GM12873 (cell line): Measurements from ENCODE around the gene DEK.

ENCODE experiments used
- CTCF ChIP-seq: IDR thresholded peaks from 2 replicates; pipeline ENCODE4 v1.5.1; 2012; ENCODE audit warnings: low read depth, mild to moderate bottlenecking, moderate library complexity, low read length, control low read depth; ENCODE audit not compliant: insufficient read depth; ENCODE audit errors: missing control alignments

DEK gene

GRCh38 chr6:18249271-18249670 is 15.1 kb downstream of the DEK start:
- no peak for TF ChIP-seq CTCF

- no peak for TF ChIP-seq CTCF
These were observed 15.6 kb downstream of the DEK start for GRCh38 chr6:18248698-18249097.

- no peak for TF ChIP-seq CTCF
These were observed 17.3 kb downstream of the DEK start for GRCh38 chr6:18247002-18247401.

GRCh38 chr6:18246205-18246604 is 18.1 kb downstream of the DEK start:
- no peak for TF ChIP-seq CTCF

GRCh38 chr6:18245642-18246041 is 18.7 kb downstream of the DEK start:
- no peak for TF ChIP-seq CTCF

GRCh38 chr6:18245079-18245478 is 19.3 kb downstream of the DEK start:
- TF ChIP-seq CTCF, result no peak

DNA sequence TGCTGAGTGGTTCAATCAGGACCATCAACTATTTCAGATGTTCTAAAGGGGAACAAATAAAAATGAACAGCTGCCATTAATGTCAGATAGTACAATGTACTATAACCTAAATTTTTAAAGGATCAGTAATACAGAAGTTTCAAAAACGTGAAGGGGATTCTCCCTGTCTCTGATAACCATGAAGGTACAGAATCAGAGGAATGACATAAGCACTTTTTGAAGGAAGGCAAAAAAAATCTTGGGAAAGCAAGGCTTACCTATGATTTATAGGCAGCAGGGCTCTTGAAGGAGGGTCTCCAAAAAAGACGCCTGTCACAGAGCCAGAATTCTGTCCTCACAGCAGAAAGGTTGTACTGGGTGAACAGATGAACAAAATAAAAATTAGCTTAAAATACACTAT is 20.1 kb downstream of the DEK start:
- TF ChIP-seq CTCF, result no peak

DNA sequence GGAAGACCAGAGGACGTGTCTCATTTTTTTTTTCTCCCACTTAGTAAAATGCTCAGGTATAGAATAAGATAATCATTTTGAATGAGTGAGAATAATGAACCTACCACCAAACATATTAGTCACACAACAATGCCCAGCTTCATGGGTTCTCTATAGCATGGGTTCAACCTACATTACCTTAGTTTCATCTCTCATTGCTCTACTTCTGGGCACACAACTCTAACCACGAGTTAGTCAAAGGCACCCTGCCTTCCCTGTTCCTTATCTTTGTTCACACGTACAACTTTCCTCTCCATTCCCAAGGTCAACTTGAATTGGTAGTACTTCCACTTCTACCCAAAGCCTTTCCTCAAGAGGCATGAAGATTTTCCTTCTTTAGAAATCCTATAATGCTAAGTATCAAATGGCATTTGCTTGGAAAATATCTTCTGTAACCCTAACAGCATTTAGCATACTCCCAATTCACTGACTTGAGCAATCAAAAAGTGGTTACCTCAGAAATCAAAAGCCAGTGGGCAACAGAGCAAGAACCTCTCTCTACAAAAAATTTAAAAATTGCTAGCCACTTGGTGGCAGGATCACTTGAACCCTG is 20.9 kb downstream of the DEK start:
- no peak for TF ChIP-seq CTCF
